GM12864 (cell line): ENCODE data around the gene FKBP10.

Source experiments
- DNase-seq: peaks from one replicate; pipeline ENCODE4 v3.0.0-alpha.2; 2011; ENCODE audit warnings: low read depth
- H3K4me3 ChIP-seq: 2 replicates; pipeline ENCODE4 v1.5.1; 2011; ENCODE audit warnings: mild to moderate bottlenecking, low read depth, low read length, control low read depth
- TF ChIP-seq, protein P1 (sequence below): IDR thresholded peaks from 2 replicates; pipeline ENCODE4 v1.5.1; 2011; ENCODE audit warnings: low read depth, mild to moderate bottlenecking, moderate library complexity, low read length, control low read depth, inconsistent platforms; ENCODE audit errors: missing control alignments

FKBP10 gene

DNA sequence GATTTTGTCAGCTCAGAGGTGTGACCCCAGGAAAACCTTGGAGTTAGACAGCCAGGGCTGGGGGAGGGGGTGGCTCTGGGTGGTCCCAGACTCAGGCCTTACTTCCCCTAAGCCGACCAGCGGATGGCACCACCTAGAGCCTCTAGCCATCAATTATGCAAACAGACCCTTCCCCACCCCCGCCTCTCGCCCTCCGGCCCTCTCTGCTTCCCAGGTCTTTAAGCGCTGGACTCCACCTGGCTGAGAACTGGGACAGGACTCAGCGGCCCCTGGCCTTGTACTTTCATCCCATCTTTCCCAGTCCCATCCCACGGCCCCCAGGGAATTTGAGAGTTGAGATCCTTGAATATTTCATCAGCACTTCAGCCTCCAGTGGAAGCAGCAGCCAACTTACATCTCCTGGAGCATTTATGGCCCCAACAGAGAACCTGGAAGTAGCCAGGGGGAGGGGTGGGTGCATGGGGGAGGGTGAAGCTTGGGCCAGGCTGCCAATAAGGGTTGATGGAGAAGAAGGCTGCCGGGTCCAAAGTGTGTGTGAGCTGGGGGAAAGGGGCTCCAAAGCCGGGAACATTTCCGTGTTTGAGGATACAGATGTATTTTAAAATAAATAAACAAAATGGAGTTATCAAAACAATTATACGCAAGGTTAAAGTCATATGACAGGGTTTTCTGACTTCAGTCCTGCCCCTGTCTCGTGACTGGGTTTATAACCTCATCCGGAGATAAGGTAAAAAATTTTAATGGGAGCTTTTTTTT, 18.8 kb upstream of the FKBP10 start:
- DNase-seq = no peak
- no peak overlapping the region for H3K4me3 ChIP-seq
- TF ChIP-seq, protein P1, sequence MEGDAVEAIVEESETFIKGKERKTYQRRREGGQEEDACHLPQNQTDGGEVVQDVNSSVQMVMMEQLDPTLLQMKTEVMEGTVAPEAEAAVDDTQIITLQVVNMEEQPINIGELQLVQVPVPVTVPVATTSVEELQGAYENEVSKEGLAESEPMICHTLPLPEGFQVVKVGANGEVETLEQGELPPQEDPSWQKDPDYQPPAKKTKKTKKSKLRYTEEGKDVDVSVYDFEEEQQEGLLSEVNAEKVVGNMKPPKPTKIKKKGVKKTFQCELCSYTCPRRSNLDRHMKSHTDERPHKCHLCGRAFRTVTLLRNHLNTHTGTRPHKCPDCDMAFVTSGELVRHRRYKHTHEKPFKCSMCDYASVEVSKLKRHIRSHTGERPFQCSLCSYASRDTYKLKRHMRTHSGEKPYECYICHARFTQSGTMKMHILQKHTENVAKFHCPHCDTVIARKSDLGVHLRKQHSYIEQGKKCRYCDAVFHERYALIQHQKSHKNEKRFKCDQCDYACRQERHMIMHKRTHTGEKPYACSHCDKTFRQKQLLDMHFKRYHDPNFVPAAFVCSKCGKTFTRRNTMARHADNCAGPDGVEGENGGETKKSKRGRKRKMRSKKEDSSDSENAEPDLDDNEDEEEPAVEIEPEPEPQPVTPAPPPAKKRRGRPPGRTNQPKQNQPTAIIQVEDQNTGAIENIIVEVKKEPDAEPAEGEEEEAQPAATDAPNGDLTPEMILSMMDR = no peak

DNA sequence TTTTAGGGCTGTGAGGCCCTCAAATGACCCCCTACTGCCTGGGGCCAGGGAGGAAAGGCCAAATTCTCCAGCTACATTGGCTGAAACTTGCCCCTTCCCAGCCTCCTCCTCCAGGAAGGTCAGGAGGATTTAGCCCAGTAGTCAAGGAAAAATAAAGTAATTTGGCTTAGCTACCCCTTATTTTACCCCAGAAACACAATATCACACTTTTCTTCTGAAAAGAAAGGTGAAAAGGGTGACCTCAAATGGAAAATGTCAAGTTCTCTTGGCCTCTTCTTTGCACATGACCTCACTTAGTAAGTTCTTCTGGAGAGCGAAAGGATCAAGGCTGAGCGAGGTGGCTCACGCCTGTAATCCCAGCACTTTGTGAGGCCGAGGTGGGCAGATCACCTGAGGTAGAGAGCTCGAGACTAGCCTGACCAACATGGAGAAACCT, 18.2 kb upstream of the FKBP10 start:
- TF ChIP-seq, protein P1 = no peak
- no peak for DNase-seq
- H3K4me3 ChIP-seq = no peak overlapping the region

DNA sequence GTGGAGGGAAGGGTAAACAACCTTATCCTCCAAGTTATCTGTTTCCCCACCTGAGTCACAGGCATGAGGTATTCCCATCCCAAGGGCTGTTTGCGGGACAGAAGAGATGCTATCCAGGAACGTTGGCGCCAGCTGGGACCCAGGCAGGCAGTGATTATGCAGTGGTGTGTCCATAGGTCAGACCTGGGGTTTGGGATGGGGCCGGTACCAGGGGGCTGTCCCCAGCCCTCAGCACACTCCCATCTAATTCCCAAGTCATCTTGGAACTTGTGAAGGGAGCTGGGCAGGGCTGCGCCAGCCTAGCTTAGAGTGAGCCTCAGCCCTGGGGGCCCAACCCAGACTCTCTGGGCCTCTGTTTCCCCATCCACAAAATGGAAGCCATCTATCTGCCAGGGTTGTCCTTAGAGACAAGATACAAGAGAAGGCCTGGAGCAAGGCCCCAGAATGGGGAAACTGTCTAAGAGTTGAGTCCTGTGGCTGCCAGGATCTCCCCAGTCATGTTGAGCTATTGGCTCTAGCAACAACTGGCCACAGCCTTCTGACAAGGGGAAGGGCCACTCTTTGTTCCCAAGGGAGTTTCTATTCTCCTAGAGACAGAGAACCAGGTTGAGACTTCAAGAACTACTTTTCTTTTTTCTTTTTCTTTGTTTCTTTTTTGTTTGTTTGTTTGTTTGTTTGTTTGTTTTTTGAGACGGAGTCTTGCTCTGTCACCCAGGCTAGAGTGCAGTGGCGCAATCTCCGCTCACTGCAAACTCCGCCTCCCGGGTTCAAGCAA, 16.5 kb upstream of the FKBP10 start:
- TF ChIP-seq, protein P1 = no peak
- no peak overlapping the region for H3K4me3 ChIP-seq
- no peak for DNase-seq

DNA sequence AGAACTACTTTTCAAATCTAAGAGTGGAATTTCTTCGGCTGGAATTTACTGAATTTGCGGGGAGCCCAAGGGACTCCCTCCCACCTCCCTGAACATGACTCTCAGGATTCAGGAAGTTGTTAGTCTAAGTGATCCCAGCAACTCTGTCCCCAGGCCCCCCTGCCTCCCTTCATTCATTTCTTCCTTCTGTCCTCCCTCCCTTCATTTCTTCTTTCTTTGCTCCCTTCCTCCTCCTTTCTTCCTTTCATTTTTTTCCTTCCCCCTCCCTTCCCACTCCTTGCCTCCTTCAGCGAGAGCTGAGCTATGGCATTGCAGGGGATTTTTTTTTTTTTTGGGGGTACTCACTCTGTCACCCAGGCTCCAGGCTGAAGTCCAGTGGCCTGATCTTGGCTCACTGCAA, 15.4 kb upstream of the FKBP10 start:
- no peak for DNase-seq
- no peak overlapping the region for H3K4me3 ChIP-seq
- TF ChIP-seq, protein P1 = no peak

DNA sequence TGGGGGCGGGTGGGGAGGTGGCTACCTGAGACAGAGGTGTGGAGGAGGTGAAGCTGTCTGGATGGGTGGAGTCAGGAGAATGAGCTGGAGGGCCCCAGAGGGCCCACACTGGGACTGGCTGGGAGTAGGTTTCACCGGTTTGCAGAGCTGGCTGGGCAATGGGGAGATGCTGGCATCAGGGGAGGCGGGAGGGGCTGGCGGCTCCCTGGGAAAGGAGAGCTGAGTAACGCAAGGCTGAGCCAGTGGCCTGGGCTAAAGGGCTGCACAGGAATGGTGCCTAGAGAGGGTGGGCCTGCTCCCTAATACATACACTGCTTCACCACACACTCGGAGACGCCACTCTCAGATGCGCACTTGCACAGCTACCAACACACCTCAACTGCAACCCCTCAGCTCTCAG, 13.4 kb upstream of the FKBP10 start:
- TF ChIP-seq, protein P1 = no peak
- no peak for DNase-seq
- no peak overlapping the region for H3K4me3 ChIP-seq

DNA sequence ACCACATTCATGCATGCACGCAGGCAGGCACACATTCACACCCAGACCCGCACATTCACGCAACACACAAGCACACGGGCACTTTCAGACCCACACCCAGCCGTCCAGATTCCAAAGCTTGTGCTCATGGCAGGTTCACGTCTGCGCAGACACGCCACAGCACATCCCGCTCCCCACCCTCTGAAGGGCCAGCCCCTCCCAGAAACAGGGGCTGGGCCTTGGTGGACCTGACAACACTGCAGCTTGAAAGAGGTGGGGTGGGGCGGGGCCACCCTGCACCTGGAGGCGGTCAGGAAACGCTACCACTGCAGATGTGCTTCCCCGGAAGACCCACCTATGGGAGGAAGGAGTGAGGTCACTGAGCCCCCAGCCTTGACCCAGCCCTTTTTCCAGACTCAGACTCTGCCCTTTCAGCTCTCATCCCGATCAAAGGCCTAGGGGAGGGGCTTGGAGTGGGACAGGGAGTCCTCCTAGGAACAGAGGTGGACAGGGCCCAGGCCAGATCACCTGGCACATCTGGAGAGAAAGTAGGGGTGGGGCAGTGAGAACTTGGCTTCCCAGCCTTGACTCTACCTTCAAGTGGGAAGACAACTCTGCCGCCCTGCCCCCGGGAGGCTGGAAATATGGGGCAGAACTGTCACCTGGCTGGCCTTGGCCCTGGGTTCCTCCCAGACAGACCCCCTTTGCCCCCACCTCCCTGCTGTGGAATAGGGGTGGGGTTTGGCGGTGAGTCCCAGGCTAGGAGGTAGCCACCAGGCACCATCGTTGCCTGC, 12.0 kb upstream of the FKBP10 start:
- no peak overlapping the region for H3K4me3 ChIP-seq
- DNase-seq = no peak
- TF ChIP-seq, protein P1 = no peak
